Stimulated activated CD8-positive, alpha-beta memory T cell treated with anti-CD3 and anti-CD28 coated beads, Interleukin-4, amount 100 ng/mL, for 1 hour (primary cell): ENCODE results near the gene METTL18.
A peak's percentile ranks its signal among the peaks of the same experiment; 100 is the strongest.
"Not testable (repeated sequence)": the region's sequence is repeated elsewhere in the genome, so short reads cannot be mapped to it uniquely, and the experiment has no call there.

Experiments
- DNase-seq, 2 donors: peaks; one replicate each; pipeline ENCODE4 v3.0.0-alpha.2; 2020; ENCODE audit warnings: low read depth in 2 of 2, low spot score in 1 of 2

Gene METTL18

GRCh38 chr1:169794530-169795416 is at the start of gene METTL18:
Gene METTL18, minus strand, starts transcription at chr1:169794907. Its CDS starts 1,212 bp downstream, at chr1:169793695.
- peak; percentile 60 to 84 for DNase-seq

GRCh38 chr1:169838942-169839341 is 44.2 kb upstream of the METTL18 start:
- no peak for DNase-seq

GRCh38 chr1:169836198-169836597 is 41.5 kb upstream of the METTL18 start:
- DNase-seq: no peak

GRCh38 chr1:169835647-169836046 is 40.9 kb upstream of the METTL18 start:
- DNase-seq: no peak

GRCh38 chr1:169834869-169835268 is 40.2 kb upstream of the METTL18 start:
- no peak for DNase-seq

- DNase-seq: no peak
Observed at GRCh38 chr1:169833179-169833901, 38.6 kb upstream of the METTL18 start.

- DNase-seq: no peak
Observed at GRCh38 chr1:169829671-169830070, 35.0 kb upstream of the METTL18 start.

GRCh38 chr1:169824153-169824552 is 29.4 kb upstream of the METTL18 start:
- DNase-seq: no peak

- no peak for DNase-seq
Observed at GRCh38 chr1:169821500-169821899, 26.8 kb upstream of the METTL18 start.

- no peak for DNase-seq
Observed at GRCh38 chr1:169816617-169817016, 21.9 kb upstream of the METTL18 start.

- DNase-seq: no peak
Observed at GRCh38 chr1:169814265-169814664, 19.6 kb upstream of the METTL18 start.

GRCh38 chr1:169812131-169812530 is 17.4 kb upstream of the METTL18 start:
- DNase-seq: no peak

GRCh38 chr1:169811418-169812035 is 16.8 kb upstream of the METTL18 start:
- not testable (repeated sequence) for DNase-seq

- no peak for DNase-seq
Observed at GRCh38 chr1:169809370-169810095, 14.8 kb upstream of the METTL18 start.

- DNase-seq: no peak
Observed at GRCh38 chr1:169804941-169805340, 10.2 kb upstream of the METTL18 start.

- no peak for DNase-seq
Observed at GRCh38 chr1:169802888-169803287, 8.2 kb upstream of the METTL18 start.

- no peak for DNase-seq
Observed at GRCh38 chr1:169797281-169797680, 2.6 kb upstream of the METTL18 start.

GRCh38 chr1:169796274-169796810 is 1.6 kb upstream of the METTL18 start:
- no peak for DNase-seq

- no peak for DNase-seq
Observed at GRCh38 chr1:169795687-169796086, 980 bp upstream of the METTL18 start.

- no peak for DNase-seq
Observed at GRCh38 chr1:169793730-169794129, 977 bp downstream of the METTL18 start.

GRCh38 chr1:169788402-169788801 is 6.3 kb downstream of the METTL18 start:
- no peak for DNase-seq
